GM12891 (cell line): ENCODE measurements around the gene KIF4A.

Experiments used
- PAX5 ChIP-seq: IDR thresholded peaks from 2 replicates; pipeline ENCODE4 v1.6.1; 2011; ENCODE audit warnings: low read length, moderate library complexity, mild to moderate bottlenecking; ENCODE audit not compliant: insufficient read depth, severe bottlenecking
- POLR2A ChIP-seq: IDR thresholded peaks from 2 replicates; pipeline ENCODE4 v1.6.1; 2011; ENCODE audit warnings: low read depth, low read length, control low read depth
- POLR2AphosphoS5 ChIP-seq: IDR thresholded peaks from 2 replicates; pipeline ENCODE4 v1.6.1; 2011; ENCODE audit warnings: low read depth, low read length, control low read depth
- POU2F2 ChIP-seq: IDR thresholded peaks from 2 replicates; pipeline ENCODE4 v1.6.1; 2011; ENCODE audit warnings: low read depth, mild to moderate bottlenecking, control low read depth, low read length, moderate library complexity
- SPI1 ChIP-seq: IDR thresholded peaks from 2 replicates; pipeline ENCODE4 v1.6.1; 2011; ENCODE audit warnings: low read depth, low read length, control low read depth
- TAF1 ChIP-seq: IDR thresholded peaks from 2 replicates; pipeline ENCODE4 v1.6.1; 2011; ENCODE audit warnings: low read depth, low read length, control low read depth

DNA sequence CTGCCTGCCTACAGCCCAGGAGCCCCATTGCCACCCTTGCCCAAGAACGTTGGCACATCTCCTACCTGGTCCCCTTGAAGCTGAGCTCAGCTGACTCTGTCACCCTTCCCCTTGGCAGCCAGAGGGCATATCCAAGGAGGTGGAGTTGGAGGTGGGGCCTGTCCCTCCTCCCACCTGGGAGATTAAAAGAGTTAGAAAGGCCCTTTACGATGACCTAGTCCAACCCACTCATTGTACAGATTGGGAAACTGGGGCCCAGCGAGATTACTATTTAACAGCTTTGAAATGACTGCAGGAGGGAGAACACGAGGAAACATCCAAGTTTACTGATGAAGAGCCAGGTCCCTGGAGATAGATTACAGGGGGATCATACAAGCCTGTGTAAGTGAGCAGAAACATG lies 29.8 kb upstream of the KIF4A start, which contains the start of gene P2RY4:
- no peak for TF ChIP-seq POLR2A
- no peak for TF ChIP-seq TAF1
- TF ChIP-seq SPI1: no peak
- no peak for TF ChIP-seq POU2F2
- TF ChIP-seq POLR2AphosphoS5: no peak
- no peak for TF ChIP-seq PAX5
